ENCODE measurements around the gene TNFRSF8.

Gene TNFRSF8

GRCh38 chr1:12162459-12163137 is 99.5 kb downstream of the TNFRSF8 start:
- DNase-seq, result no peak

DNA sequence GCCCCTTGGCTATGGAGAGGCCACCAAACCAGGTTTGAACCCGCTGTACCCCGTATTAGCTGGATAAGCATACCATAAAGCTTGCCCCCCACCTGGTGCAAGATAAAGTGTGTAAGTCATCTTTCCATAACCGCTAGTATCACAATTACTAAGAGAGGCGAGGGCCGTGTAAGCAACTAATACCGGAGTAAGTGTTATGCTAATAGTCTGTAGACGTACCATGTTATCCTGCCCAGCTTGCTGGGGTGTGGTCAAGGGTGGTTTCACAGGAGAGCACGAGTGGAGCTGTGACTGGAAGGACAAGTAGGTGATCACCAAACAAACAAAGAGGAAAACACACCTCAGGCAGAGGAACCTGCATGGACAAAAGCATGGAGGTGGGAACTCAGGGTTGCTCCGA is 100.1 kb downstream of the TNFRSF8 start:
- no peak for DNase-seq

DNA sequence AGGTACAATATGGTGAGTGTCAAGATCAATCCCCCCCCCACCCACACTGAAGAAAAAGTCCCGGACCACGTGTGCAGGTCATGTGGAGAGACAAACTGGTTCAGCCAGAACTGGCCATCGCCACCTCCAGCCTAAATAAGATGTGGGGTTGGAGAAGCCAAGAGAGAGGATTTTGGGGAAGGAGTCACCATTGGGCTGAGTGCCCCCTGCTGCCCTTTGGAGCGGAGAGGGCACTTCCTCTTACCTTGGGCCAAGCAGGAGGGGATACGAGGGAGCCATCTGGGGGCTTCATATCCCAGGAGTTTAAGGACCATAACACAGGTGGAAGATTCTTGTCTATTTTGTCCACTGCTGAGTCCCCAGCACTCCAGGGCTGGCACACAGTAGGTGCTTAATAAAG is 101.1 kb downstream of the TNFRSF8 start:
- no peak for DNase-seq

DNA sequence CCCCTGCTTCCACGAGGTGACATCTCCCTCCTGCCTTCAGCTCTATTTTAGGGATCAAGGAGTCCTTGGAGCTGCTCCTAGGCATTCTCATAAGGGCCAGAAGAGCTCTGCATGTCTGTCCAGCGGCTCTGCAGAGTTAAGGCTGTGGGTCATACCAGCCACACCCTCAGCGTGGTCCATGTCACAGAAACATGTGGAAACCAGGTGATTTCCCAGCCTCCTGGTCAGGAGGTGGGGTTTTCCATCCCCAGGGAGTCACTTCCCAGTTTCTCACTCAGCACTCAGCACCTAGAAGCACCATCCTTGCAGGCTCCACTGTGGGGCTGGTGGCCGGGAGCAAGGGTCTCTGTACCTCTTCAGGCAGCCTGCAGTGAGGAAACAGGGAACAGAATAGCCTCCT is 102.2 kb downstream of the TNFRSF8 start:
- no peak for DNase-seq

DNA sequence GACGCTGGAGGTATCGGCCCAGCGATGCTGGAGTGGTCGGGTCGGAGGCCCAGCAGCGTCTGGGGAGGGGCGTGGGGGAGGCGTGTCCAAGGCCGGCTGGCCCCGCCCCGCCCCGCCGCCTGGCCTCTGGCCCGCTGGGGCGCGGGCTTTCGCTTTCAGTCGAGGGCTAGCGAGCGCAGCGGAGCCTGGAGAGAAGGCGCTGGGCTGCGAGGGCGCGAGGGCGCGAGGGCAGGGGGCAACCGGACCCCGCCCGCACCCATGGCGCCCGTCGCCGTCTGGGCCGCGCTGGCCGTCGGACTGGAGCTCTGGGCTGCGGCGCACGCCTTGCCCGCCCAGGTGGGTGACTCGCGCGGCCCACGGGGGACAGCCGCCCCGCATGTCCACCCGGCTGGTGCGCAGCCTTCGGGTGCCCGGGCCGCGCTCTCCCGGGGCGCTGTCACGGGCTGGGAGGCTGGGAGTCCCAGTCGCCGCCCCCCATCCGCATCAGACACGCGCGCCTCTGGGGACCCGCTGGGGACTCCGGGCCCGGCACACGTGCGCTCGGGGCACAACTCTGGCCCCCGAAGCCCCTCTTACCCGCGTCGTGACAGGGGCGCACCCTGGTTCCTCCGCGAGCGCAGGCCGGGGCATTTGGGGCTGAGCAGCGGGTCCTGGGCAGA is 103.9 kb downstream of the TNFRSF8 start, which contains the start of gene TNFRSF1B:
TSS of gene TNFRSF1B (plus strand) at position 158 of the 659 bp plus-strand sequence. CDS start at position 259, 101 bp downstream.
- no peak for DNase-seq

GRCh38 chr1:12167493-12168429 is 104.7 kb downstream of the TNFRSF8 start:
- no peak for DNase-seq

GRCh38 chr1:12168451-12169160 is 105.5 kb downstream of the TNFRSF8 start:
- no peak for DNase-seq

GRCh38 chr1:12169442-12170135 is 106.5 kb downstream of the TNFRSF8 start:
- no peak for DNase-seq

DNA sequence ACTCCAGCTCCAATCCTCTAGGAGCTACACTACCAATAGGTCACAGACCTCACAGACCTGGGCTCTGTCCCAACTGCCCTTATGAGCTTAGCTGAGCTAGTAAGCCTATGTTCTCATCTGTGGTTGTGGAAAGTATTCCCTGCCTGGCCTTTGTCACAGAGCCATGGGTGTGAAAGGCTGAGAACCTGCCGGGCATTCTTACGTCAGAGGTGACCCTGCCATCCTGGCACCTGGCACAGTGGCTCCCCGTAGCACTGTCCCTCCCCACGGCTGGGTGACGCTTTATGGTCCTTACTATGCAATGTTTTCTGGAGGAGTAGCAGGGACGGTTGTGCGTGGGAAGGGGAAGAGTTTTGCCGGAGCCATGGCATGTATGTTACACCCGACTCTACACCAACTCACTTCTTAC is 107.2 kb downstream of the TNFRSF8 start:
- DNase-seq, result no peak

DNA sequence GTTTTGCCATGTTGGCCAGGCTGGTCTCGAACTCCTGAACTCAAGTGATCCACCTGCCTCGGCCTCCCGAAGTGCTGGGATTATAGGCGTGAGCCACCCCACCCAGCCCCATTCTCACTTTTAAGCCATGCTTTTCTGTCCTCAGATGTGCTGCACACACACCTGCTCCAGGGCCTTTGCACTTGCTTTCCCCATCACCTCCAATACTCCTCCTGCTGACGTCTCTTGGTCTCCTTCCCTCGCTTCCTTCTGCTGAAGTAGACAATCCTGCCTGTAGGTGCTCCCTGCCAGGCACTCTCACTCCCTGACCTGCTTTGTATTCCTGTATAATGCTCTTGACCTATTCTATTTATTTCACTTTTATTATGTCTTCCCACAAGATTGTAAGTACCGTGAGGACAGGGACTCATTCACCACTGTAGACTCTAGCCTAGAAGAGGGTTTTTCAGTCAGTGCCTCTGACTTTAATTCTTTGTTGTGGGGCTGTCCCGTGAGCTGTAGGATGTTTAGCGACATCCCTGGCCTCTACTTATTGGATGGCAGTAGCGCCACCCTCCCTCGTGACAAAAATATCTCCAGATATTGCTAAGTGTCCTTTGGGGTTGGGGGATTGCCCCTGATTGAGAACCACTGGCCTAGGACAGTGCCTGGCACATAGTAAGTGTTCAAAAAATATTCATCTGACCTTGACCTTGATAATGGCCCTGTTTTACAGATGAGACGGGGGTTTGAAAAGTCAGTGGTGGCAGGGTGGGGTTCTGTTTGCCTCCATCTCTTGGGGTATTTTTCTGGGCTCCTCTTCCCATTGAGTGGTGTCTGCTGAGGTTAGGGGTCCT is 108.3 kb downstream of the TNFRSF8 start:
- no peak for DNase-seq

- DNase-seq, result no peak
These were observed 109.1 kb downstream of the TNFRSF8 start for GRCh38 chr1:12172042-12172851.

- DNase-seq, result no peak
These were observed 110.0 kb downstream of the TNFRSF8 start for GRCh38 chr1:12173041-12173509.

DNA sequence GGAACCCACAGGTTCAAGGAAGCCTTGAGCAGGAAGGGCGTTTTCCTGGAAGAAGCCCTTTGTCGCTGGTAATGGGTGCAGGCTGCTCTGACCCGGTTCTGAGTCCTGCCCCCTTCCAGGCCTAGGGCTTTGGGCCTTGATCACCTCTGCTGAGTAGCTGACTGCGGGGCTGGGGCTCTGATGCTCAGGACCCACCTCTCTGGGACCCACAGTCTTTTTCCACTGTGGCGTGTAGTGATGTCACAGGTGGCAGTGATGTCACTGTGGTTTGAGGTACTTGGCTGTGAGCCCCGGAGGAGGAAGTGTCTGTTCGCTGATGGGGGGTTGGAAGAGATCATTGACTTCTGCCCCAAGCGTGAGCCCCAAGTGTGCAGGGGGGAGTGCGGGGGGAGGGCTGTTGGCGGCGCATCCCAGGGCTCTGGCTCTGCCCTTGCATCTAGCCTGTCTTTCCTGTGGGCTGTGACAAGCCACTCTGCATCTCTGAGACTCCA is 110.6 kb downstream of the TNFRSF8 start:
- no peak for DNase-seq

DNA sequence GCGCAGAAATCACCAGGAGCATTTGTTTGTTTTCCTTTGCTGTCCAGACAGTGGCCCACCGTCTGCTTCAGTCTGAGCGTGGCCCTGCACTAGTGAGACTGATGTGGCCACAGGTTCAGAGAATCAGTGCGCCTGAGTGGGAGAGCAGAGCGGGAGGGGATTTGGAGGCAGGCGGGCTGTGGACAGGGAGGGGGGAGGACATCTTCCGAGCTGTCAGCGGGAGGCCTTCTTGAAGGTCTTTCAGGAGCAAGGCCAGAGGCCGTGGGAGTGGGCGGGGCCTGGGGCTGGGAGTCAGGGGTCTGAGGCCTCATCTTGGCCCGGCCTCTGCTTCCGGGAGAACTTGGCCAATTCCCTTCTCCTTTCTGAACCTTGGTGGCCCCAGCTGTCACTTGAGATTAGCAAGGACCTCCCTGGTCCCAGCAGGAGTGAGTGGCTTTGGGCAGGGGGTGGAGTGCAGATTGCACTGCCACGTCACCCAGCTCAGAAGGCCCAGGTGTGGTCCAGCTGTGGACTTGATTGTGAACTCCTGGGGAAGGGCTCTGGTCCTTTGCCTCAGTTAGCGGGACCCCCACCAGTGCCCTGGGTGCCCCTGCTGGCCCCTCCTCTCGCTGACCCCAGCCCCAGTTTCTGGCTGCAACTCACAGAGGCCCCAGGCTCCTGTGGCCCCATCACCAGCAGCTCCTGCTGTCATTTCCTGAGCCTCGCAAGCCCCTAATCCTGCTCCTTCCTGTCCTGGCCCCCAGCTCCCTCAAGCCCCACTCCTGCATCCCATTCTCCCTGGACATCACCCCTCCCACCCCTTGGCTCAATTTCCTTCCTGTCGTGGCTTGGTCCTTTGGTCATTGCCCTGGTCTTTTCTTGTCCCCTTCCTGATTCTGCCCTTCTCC is 112.1 kb downstream of the TNFRSF8 start:
- no peak for DNase-seq

DNA sequence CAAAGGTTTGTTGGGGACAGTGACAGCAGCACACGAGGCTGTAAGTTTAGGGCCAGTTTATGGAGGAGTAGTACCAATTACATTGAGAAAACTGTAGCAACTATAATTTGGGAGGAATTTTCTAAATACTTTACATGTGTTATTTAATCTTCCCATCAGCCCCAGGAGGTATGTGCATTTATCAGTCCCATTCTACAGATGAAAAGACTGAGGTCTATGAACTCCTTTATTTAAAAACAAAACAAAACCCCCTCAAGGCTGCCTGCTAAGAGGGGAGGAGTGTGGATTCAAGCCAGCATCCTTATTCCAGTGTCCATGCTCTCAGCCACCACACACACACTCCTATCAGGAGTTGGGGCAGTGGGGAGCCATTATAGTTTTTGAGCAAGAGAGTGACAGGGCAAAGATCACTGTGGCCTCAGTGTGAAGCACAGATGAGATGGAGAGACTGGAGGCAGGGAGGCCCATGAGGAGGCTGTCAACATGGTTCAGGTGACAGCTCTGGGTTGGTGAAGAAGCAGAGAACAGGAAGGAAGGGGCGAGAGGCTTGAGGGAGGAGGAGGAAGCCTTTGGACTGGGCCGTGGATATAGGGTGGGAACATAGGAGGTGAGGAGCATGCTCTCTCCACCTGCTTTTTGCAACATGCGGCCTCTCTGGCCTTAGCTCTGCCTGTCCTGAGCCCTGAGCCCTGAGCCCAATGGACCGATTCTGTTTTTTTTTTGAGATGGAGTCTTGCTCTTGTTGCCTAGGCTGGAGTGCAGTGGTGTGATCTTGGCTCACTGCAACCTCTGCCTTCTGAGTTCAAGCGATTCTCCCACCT is 113.4 kb downstream of the TNFRSF8 start:
- DNase-seq, result no peak

DNA sequence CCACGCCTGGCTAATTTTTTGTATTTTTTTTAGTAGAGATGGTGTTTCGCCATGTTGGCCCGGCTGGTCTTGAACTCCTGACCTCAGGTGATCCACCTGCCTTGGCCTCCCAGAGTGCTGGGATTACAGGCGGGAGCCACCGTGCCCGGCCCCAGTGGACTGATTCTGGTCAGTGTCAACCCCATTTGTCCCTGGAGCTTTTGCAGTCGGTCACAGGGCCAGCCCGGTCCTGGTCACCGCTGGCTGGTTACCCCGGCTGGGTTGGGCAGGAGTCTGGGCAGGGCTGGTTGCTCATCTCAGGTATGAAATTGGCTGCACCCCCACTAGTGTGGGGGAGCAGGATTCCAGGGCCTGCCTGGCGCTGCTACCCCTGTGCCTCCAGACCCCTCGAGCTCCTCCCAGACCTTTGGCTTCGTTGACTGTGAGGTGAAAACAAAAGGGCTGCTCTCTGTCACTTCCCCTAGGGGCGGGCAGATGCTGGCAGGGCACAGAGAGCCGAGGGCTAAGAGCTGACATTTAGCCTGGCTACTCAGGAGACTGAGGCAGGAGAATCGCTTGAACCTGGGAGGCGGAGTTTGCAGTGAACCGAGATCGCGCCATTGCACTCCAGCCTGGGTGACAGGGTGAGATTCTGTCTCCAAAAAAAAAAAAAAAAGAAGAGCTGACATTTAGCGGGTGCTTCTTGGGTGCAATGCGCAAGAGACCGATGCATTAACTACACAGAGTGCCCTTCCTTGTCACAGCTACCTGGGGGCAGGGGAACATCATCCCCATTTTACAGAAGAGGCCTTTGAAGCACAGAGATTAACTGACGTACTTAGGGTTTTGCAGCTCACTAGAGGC is 114.3 kb downstream of the TNFRSF8 start:
- DNase-seq, result no peak

DNA sequence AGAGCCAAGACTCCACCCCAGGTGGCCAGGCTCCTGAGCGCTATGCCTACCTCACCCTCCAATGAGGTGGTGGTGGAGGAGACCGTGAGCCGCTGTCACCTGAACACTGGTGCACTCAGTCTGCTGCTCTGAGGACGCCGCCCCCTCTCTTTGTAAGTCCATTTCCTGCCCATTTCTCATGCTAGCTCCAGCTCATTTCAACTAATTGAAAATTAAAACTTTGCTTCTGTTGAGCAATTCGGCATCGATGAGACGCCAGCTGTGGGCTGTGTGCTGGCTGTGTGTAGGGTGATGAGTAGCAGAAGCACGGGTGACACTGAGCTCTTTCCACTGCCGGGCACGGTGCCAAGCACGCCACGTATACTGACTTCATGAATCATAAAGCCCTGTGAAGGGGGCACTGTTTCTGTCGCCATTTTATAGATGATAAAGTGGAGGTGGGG is 114.9 kb downstream of the TNFRSF8 start:
- DNase-seq, result peak in 1 of 2 experiments; percentile 38
